ENCODE data around the gene DGCR6L. TPM values are rescaled to one million over a fixed set of nuclear protein-coding genes. Genes with fewer than 3 reads are reported as not detected.
"Not testable (repeated sequence)": the region's sequence is repeated elsewhere in the genome, so short reads cannot be mapped to it uniquely, and the experiment has no call there.

DGCR6L gene
- total and polyA plus RNA-seq, 2 of the 4 experiments (the other 2 are of a cell fraction) = 65.4 to 80.4 TPM

- H3K23ac ChIP-seq (ENCODE audit: low read depth, low read length); H3K36me3 ChIP-seq (ENCODE audit: control insufficient read depth, insufficient read depth, low read length); BruUV-seq (replicated peaks); H4K91ac ChIP-seq (ENCODE audit: insufficient read depth, low read depth, low read length); H3K18ac ChIP-seq (ENCODE audit: low read depth, low read length); H3K9ac ChIP-seq (ENCODE audit: low read depth, low read length); H4K20me1 ChIP-seq (ENCODE audit: insufficient read depth, low read length); H3K14ac ChIP-seq (replicated peaks; ENCODE audit: low read depth, low read length); H3K79me1 ChIP-seq (ENCODE audit: low read depth in 1 of 2, low read length in 2 of 2); H2BK5ac ChIP-seq (ENCODE audit: low read depth, low read length, poor library complexity, severe bottlenecking); H4K5ac ChIP-seq (ENCODE audit: low read depth, low read length); dilution Hi-C loops (cut with HindIII; ENCODE audit: low sequenced_read_pairs, unreplicated experiment); H2AFZ ChIP-seq (replicated peaks; ENCODE audit: low read length, poor library complexity); H2AK9ac ChIP-seq (replicated peaks; ENCODE audit: low read depth, low read length, poor library complexity); H3K56ac ChIP-seq (ENCODE audit: extremely low read depth, insufficient read depth, low read length); H2BK20ac ChIP-seq (ENCODE audit: low read depth, low read length); H3K4me1 ChIP-seq (ENCODE audit: control insufficient read depth, insufficient read depth, low read length); H2BK120ac ChIP-seq (ENCODE audit: low read depth, low read length); H2AK5ac ChIP-seq (ENCODE audit: low read depth, low read length); H2BK15ac ChIP-seq (ENCODE audit: low read depth, low read length); H3K27ac ChIP-seq (ENCODE audit: insufficient read depth, low read length); H3K4me2 ChIP-seq (ENCODE audit: low read depth, low read length); in situ Hi-C loops (cut with MboI; ENCODE audit: low sequenced_read_pairs); H3K4ac ChIP-seq (ENCODE audit: low read depth, low read length); H3K9me3 ChIP-seq (ENCODE audit: control insufficient read depth, insufficient read depth, low read length); H3K27me3 ChIP-seq (ENCODE audit: control insufficient read depth, insufficient read depth, low read length); ATAC-seq (ENCODE audit: low read depth); POLR2A ChIA-PET (ENCODE audit: unreplicated experiment); DNase-seq; H3K4me3 ChIP-seq (ENCODE audit: insufficient read depth, low read depth, low read length); CTCF ChIA-PET; H4K8ac ChIP-seq (ENCODE audit: low read depth in 2 of 2, low read length in 2 of 2); intact Hi-C loops (cut with micrococcal nuclease); H3K9me1 ChIP-seq (ENCODE audit: insufficient read depth, low read length): not testable (repeated sequence)
- no CpG with 5 or more reads among the region's 1 CpG for WGBS, 2 experiments (ENCODE audit: extremely low coverage in 2 of 2, insufficient read length in 1 of 2)
Observed at GRCh38 chr22:20336561-20336960, 16.7 kb upstream of the DGCR6L start.

- H2AK5ac ChIP-seq (ENCODE audit: low read depth, low read length); H3K9ac ChIP-seq (ENCODE audit: low read depth, low read length); H4K8ac ChIP-seq (ENCODE audit: low read depth in 2 of 2, low read length in 2 of 2); H4K20me1 ChIP-seq (ENCODE audit: insufficient read depth, low read length); H2BK20ac ChIP-seq (ENCODE audit: low read depth, low read length); H4K91ac ChIP-seq (ENCODE audit: insufficient read depth, low read depth, low read length); ATAC-seq (ENCODE audit: low read depth); dilution Hi-C loops (cut with HindIII; ENCODE audit: low sequenced_read_pairs, unreplicated experiment); BruUV-seq (replicated peaks); in situ Hi-C loops (cut with MboI; ENCODE audit: low sequenced_read_pairs); H3K27ac ChIP-seq (ENCODE audit: insufficient read depth, low read length); H3K9me1 ChIP-seq (ENCODE audit: insufficient read depth, low read length); H3K27me3 ChIP-seq (ENCODE audit: control insufficient read depth, insufficient read depth, low read length); H3K36me3 ChIP-seq (ENCODE audit: control insufficient read depth, insufficient read depth, low read length); H3K14ac ChIP-seq (replicated peaks; ENCODE audit: low read depth, low read length); H3K4me1 ChIP-seq (ENCODE audit: control insufficient read depth, insufficient read depth, low read length); H2AK9ac ChIP-seq (replicated peaks; ENCODE audit: low read depth, low read length, poor library complexity); H2BK5ac ChIP-seq (ENCODE audit: low read depth, low read length, poor library complexity, severe bottlenecking); H3K4me3 ChIP-seq (ENCODE audit: insufficient read depth, low read depth, low read length); H2BK15ac ChIP-seq (ENCODE audit: low read depth, low read length); POLR2A ChIA-PET (ENCODE audit: unreplicated experiment); H3K23ac ChIP-seq (ENCODE audit: low read depth, low read length); intact Hi-C loops (cut with micrococcal nuclease); H3K56ac ChIP-seq (ENCODE audit: extremely low read depth, insufficient read depth, low read length); H4K5ac ChIP-seq (ENCODE audit: low read depth, low read length); H3K79me1 ChIP-seq (ENCODE audit: low read depth in 1 of 2, low read length in 2 of 2); H3K4ac ChIP-seq (ENCODE audit: low read depth, low read length); H2AFZ ChIP-seq (replicated peaks; ENCODE audit: low read length, poor library complexity); H3K9me3 ChIP-seq (ENCODE audit: control insufficient read depth, insufficient read depth, low read length); H3K18ac ChIP-seq (ENCODE audit: low read depth, low read length); DNase-seq; H2BK120ac ChIP-seq (ENCODE audit: low read depth, low read length); H3K4me2 ChIP-seq (ENCODE audit: low read depth, low read length); CTCF ChIA-PET: not testable (repeated sequence)
- no CpG with 5 or more reads among the region's 5 CpGs for WGBS, 2 experiments (ENCODE audit: extremely low coverage in 2 of 2, insufficient read length in 1 of 2)
Observed at GRCh38 chr22:20328569-20328930, 8.7 kb upstream of the DGCR6L start.
